ENCODE results near the gene TNXB. TPM values are rescaled to one million over a fixed set of nuclear protein-coding genes. Genes with fewer than 3 reads are reported as not detected.

TNXB gene
- 4.1 and 7.4 TPM in 2 replicates for total RNA-seq

DNA sequence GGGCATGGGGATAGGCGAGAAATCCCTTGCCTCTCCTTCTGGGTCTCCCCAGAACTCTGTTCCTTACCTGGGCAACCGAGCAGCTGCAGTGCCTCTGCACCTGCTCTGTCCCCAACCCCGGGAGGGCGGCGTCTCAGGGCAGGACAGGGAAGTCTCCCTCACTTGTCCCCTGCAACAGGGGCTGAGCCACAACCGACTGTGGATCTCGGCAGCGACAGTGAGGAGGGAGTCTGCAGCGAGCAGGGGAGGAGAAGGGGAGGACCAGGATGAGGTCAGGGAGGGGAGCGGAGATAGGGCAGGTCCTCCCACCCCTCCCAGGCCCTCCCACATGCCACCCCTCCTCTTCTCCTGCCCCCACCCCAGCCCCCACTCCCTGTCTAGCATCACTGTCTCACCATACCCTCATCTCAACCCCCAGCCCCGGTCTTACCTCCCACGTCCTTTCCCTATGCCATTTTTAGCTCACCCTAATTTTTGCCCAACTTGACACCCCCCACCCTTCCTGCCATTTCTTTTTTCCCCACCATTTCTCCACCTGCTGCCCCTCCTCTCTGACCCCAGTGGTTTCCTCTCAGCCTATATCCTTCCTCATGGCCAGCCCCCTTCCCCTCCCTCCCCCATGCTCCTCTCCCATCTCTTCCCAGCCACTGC, at the start of gene TNXB:
TNXB (minus strand) TSS at position 225 of the 651 bp plus-strand sequence. CDS start 11,140 bp downstream, outside the sequence.

GRCh38 chr6:32153564-32154513, 44.7 kb upstream of the TNXB start, which contains the start of gene PPT2:
PPT2 (plus strand) TSS chr6:32154141; CDS start chr6:32154595, 454 bp downstream.

DNA sequence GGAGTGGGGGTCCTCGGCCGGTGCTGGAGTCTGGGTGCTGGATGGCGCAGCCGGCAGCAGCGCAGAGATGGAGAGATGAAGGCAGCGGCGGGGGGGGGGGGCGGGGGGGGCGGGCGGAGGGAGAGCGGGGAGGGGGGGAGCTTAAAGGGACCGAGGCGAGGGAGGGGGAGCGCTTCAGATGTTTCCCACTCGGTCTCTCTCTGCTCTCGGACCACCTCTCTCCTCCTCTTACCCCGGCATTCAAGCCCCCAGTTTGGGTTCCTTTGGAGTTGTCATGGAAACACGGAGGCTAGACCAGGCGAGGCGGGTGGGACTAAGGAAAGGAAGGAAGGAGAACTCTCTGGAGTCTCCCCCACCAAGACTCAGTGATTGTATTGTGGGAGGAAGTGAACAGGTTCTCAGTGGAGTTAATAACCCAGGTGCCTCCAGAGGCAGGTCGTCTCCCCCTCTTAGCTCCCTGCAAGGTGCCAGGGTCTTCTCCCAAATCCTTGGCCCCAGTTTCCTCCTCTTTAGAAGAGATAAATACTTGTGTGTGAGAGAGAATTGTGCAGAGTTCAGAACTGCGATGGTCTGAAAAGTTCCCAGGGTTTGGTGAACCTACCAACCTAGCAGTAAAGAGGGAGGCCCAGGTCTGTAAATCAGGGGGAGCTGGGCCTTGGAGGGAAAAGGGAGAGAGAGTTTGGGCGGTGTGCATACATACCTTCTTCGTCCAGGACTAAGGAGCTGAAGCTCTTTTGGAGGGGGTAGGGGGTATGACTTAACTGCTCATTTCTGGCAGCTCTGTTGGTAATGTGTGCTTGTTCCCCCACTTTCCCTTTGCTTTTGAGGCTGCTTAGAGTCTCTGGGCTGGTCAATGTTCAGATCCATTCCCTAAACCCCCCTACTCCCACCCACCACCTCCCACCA, 43.0 kb upstream of the TNXB start, which contains the start of gene PRRT1:
PRRT1 (minus strand) TSS at position 77 of the 906 bp plus-strand sequence. CDS start 112 bp downstream, outside the sequence.

DNA sequence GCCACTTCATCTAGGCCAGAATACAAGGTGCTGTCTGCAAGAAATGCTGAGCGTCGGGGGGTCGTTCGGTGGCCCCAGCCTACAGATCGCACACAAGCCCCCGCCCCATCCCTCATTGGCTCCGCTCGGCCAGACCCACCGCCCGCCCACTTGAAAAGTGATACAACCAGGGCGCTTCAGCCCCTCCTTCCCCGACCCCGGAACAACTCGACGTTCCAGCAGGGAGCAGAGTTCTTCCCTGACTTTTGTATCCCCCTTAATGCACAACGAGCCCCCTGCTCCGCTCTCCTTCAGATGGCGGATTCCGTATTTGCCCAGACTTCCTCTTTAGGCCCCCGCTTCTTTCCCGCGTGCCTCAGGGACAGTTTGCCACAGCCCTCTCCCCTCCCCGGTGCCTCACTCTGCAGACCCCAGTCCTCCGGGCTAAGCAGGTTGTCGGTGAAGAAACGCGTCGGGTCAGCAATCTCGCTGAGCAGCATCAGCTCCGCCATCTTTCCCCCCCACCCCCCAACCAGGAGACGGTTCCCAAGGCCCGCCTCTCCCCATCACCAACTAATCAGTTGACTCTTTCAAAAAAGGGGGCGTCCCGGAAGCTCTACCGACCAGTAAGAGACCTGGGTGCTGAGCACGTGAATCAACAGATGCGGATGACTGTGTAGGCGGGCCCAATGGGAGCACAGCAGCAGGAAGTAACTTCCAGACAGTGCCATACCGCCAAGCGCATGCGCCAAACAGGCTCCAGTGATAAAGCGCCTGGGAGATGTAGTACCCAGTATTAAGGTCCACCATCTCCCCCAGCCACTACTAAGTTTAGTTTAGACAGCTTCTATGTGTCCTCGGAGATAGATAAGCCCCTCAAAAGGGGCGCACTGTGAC, 18.8 kb upstream of the TNXB start, which contains the start of gene ATF6B:
ATF6B (minus strand) TSS at position 530 of the 876 bp plus-strand sequence; CDS start at position 491, 39 bp downstream.

GRCh38 chr6:32037598-32038524, 71.3 kb downstream of the TNXB start, which contains the start of gene CYP21A2:
CYP21A2 (plus strand) TSS chr6:32038415; CDS start chr6:32038423, 8 bp downstream.

GRCh38 chr6:32014547-32014946, 94.6 kb downstream of the TNXB start, which contains the start of gene C4B:
C4B (plus strand) TSS chr6:32014795; CDS start chr6:32014846, 51 bp downstream.

Small RNA genes within 50 kb of the gene (small RNA-seq; reads per million reads assigned to genes)
- gene RNA5SP206: not detected

Other genes starting within 250 kb of the TNXB start
- 74.3 and 76.3 TPM in 2 replicates for gene NEU1, start 246.5 kb downstream of the TNXB start, total RNA-seq
- not detected in 2 replicates for gene SLC44A4, start 230.3 kb downstream of the TNXB start, total RNA-seq
- gene EHMT2, start 211.6 kb downstream of the TNXB start, total RNA-seq: 55.6 and 57.8 TPM in 2 replicates
- gene ZBTB12, start 207.3 kb downstream of the TNXB start, total RNA-seq: 2.3 and 4.4 TPM in 2 replicates
- 2.1 and 3.3 TPM in 2 replicates for gene C2, start 181.6 kb downstream of the TNXB start, total RNA-seq
- 13.5 and 31.3 TPM in 2 replicates for gene CFB, start 163.2 kb downstream of the TNXB start, total RNA-seq
- 81.9 and 97.9 TPM in 2 replicates for gene NELFE, start 150.4 kb downstream of the TNXB start, total RNA-seq
- 47.5 and 61.8 TPM in 2 replicates for gene SKIC2, start 150.2 kb downstream of the TNXB start, total RNA-seq
- 21.1 and 21.3 TPM in 2 replicates for gene DXO, start 137.2 kb downstream of the TNXB start, total RNA-seq
- gene C4A, start 127.3 kb downstream of the TNXB start, total RNA-seq: 4.9 and 6.8 TPM in 2 replicates
- 2.1 and 2.8 TPM in 2 replicates for gene C4B, start 94.5 kb downstream of the TNXB start, total RNA-seq
- 0.12 TPM in 1 of 2 replicates, not detected in the other for gene CYP21A2, start 70.9 kb downstream of the TNXB start, total RNA-seq
- gene ATF6B, start 18.9 kb upstream of the TNXB start, total RNA-seq: 19.3 and 30.8 TPM in 2 replicates
- gene FKBPL, start 20.9 kb upstream of the TNXB start, total RNA-seq: 5.5 TPM in 2 replicates
- 0.16 TPM in 1 of 2 replicates, not detected in the other for gene PRRT1, start 42.6 kb upstream of the TNXB start, total RNA-seq
- gene PPT2, start 44.8 kb upstream of the TNXB start, total RNA-seq: 9.9 and 11.5 TPM in 2 replicates
- gene EGFL8, start 55.3 kb upstream of the TNXB start, total RNA-seq: 0.97 and 1.9 TPM in 2 replicates
- gene AGPAT1, start 66.7 kb upstream of the TNXB start, total RNA-seq: 28.1 and 37.0 TPM in 2 replicates
- gene RNF5, start 69.1 kb upstream of the TNXB start, total RNA-seq: 24.7 and 44.4 TPM in 2 replicates
- gene AGER, start 74.9 kb upstream of the TNXB start, total RNA-seq: 0.16 TPM in 1 of 2 replicates, not detected in the other
- 28.9 and 34.7 TPM in 2 replicates for gene PBX2, start 80.9 kb upstream of the TNXB start, total RNA-seq
- 3.1 and 4.7 TPM in 2 replicates for gene GPSM3, start 83.3 kb upstream of the TNXB start, total RNA-seq
- 0.12 and 0.49 TPM in 2 replicates for gene NOTCH4, start 114.7 kb upstream of the TNXB start, total RNA-seq

Measured in hair follicle dermal papilla cell (primary cell).